GM21737 (cell line): ENCODE results near the gene SPAG6.
"Not testable (repeated sequence)": the region's sequence is repeated elsewhere in the genome, so short reads cannot be mapped to it uniquely, and the experiment has no call there.

Source experiments
- ATAC-seq: cut with Tn5 transposase; IDR thresholded peaks from one replicate; pipeline ENCODE4 v1.9.1; 2021; ENCODE audit warnings: mild to moderate bottlenecking, moderate library complexity; ENCODE audit not compliant: unreplicated experiment

Gene SPAG6

DNA sequence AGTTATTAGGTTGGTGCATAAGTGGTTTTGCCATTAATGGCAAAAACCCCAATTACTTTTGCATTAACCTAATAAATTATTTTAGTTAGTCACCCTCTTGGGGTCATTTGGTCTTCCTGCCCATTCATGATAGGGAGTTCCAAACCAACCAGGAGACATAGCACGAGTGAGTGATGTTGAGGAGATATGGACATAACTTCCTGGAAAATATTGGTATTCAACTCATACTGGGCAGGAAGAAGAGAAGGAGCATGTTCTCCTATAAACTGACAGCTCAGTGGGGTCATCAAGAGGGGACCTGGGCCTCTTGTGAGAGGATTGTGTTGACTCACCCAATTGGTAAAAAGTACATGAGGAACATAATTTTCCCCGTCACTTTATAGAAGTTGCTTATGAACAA lies 23.7 kb downstream of the SPAG6 start:
- ATAC-seq, result no peak

DNA sequence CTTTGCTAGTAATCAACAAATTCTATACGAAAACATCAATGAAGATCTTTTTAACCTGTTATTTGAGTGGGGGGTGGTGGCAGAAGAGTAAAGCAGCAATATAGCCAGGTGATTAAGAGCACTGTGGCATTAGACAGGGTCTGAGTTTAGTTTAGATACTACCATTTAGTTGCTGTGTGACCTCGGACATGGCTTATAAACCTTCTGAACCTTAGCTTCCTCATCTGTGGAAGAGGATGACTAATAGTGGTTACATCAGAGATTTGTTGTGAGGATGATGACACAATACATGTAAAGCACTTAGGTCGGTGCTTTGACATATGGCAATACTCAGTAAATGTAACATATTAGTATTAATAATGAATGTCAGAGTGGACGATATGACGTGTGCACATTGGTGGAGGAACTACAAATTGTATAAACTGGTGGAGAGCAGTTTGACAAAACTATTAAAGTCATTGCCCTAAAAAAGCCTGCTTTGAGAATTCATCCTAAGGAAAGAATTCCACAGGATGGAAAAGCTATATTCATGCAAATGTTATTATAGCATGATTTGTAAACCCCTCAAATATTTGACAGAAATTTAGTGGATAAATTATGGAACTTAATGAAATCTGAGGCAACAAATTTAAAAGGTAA lies 24.3 kb downstream of the SPAG6 start:
- ATAC-seq, result peak; percentile 43

DNA sequence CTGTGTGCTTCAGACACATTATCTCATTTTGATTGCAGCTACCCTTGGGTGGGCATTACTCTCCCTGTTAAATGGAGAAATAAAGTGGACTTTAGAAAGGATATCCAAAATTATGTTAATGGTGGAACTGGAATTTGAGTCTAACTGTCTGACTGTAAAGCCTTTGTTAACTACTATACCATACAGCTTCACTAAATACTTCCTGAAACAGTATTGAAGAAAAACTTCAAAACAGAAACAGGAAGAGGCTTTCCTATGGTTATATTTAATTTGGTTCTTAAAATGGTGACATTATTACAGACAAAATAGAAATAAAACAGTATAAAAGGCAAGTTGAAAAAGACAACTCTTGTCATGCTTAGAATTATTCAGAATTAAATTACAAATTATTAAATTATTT lies 25.0 kb downstream of the SPAG6 start:
- no peak for ATAC-seq

DNA sequence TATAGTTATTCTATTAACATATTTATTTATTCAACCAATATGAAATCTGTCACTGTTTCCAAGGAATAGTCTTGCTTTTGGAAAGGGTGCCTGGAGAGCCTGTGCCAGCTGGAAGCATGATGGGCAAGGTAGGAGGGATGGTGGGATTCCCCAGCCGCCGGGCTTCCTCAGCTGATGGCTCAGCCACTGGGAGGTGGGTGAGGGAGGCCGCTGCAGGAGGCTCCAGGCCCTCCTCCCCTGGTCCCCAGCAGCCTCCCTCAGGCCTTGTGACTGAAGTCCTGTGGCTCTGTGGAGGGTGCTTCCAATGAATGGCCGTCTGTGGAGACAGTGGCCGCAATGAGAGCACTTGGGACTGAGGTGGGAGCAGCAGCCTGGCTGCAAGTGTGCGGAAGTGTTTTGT lies 27.0 kb downstream of the SPAG6 start:
- no peak for ATAC-seq

DNA sequence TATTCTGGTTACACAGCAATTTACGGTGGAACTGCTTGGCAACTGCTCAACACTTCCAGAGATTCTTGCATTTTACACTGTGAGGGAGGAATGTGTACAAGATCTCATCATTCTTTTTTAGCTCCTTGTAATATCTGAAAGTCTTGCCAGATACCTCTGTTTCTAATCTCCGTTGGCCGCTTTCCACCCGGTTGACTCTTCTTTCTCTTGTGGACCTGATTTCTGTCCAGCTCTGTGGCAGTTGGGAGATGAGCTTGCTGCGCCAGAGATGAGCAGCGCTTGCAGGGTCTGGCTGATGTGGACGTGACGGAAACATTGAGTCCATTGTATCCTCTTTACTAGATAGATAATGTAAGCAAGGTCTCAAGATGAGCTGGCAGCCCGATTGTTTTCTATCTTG lies 27.6 kb downstream of the SPAG6 start:
- ATAC-seq, result no peak

DNA sequence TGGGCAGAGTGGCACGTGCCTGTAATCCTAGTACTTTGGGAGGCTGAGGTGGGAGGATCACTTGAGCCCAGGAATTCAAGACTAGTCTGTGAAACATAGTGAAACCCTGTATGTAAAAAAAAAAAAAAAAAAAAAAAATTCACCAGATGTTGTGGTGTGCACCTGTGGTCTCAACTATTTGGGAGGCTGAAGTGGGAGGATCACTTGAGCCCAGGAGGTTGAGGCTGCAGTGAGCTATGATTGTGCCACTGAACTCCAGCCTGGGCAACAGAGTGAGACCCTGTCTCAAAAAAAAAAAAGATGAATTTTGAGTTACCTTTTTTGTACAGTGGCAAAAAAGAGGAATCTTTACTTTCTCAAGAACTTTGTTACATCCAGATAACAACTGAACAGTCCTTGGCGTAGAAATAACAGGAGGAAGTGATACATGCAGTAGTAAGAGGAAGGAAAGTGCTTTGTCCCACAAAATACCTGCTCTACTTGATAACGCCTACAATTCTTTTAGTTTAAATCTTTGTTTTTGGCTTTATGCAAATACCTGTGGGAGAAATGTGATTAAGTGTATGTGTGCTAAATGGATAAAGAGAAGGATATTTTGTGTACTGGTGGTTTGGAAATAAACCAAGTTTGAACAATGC lies 29.3 kb downstream of the SPAG6 start:
- ATAC-seq, result no peak

DNA sequence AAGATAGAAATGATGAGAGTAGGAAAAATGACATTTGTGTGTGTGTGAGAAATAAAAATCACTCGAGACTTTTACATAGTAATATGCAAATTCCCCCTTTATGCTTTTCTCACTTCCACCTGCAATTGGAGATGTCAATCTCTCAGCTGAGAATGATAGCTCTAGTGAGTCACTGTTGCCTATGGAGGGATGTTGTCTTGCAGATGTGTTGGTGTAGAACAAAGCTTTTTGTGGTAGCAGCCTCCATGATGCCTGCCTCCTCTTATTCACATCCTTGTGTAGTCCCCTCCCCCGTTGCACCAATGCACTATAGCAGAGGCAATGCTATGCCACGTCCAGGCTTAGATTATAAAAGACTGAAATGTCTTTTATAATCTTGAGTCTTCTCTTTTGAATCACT lies 33.8 kb downstream of the SPAG6 start:
- peak; percentile 42 for ATAC-seq

DNA sequence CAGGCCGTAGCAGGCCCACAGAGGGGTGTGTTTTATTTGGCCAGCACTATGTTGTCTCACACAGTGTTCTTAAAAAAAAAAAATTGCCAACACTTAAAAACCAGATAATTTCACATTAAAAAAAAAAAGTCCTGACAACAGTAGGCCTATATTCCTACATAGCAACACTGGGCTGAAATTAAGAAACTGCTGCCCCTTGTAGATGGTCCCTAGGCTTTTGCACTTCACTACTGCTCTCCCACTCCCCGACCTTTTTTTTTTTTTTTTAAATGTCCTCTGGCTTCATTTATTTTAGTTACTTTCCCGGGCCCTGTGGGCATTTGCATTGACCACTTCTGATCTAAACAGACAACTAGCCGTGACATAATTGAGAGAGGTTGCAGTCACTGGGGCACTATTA lies 36.0 kb downstream of the SPAG6 start:
- ATAC-seq, result no peak

DNA sequence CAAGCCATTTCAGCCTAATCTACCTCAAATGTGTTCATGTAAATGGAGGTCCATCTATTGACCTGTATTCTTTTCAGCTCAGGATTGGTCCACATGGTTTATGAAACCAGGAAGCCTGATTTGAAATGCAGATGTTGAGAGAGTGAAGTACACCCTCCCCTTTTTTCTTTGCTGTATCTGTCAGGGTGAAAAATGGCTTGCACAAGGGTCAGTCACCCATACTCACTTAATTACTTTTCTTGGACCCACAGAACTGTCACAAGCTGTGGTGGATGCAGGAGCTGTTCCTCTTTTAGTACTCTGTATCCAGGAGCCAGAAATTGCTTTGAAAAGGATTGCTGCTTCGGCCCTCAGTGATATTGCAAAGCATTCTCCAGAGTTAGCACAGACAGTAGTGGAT lies 41.2 kb downstream of the SPAG6 start:
- no peak for ATAC-seq

DNA sequence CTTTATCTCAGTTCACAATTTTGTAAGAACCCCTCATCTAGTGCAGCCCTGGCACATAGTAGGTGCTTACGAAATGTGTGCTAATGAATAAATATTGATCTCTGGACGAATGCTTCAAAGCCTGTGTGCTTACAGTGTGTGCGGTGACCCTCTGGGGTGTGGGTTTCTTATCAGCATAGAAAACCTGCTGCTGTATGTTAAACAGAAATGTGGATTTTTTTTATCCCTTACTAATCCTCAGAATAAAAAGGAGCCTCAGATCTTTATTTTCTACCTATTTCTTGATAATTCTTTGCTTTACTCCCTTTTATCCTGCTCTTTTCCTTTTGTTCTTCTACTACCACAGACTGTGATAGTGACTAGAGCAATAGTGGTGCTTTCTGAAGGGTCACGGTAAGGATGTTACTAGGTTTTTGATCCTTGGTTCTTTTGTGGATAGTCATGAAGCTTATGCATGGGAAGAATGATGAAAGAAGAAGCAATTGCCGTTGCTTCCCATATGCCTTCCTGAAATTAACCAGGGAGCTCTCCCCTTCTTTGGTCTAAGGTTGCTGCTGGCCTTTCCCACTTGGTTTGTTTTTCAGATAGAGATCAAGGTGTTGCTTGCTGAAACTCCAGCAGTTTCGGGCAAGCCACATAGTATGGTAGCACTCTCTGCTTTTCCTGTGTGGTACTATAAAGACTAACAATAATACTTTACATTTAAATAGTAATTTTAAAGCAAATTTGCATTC lies 44.7 kb downstream of the SPAG6 start:
- no peak for ATAC-seq

DNA sequence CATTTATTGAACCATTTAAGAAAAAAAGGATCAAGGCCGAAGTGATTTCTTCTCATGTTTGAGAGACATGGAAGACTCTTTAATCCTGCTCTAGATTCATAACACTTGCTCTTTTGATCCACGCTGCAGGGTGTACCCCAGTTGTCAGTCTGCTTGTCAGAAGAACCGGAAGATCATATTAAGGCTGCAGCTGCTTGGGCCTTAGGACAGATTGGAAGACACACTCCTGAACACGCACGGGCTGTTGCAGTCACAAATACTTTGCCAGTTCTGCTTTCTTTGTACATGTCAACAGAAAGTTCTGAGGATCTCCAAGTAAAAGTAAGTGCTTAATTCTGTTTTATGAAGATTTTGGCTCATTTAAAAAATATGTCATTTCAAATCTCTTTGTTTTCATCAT lies 46.3 kb downstream of the SPAG6 start:
- ATAC-seq, result no peak

DNA sequence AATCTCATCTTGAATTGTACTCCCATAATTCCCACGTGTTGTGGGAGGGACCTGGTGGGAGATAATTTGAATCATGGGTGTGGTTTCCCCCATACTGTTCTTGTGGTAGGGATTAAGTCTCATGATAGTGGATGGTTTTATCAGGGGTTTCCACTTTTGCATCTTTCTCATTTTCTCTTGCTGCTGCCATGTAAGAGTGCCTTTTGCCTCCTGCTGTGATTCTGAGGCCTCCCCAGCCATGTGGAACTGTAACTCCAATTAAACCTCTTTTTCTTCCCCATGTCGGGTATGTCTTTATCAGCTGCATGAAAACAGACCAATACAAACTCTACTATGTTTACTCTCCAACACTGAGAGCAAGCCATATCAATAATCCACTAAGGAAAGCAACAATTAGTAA lies 50.9 kb downstream of the SPAG6 start:
- not testable (repeated sequence) for ATAC-seq

DNA sequence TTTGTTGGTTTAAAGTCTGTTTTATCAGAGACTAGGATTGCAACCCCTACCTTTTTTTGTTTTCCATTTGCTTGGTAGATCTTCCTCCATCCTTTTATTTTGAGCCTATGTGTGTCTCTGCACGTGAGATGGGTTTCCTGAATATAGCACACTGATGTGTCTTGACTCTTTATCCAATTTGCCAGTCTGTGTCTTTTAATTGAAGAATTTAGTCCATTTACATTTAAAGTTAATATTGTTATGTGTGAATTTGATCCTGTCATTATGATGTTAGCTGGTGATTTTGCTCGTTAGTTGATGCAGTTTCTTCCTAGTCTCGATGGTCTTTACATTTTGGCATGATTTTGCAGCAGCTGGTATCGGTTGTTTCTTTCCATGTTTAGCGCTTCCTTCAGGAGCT lies 61.6 kb downstream of the SPAG6 start:
- not testable (repeated sequence) for ATAC-seq

DNA sequence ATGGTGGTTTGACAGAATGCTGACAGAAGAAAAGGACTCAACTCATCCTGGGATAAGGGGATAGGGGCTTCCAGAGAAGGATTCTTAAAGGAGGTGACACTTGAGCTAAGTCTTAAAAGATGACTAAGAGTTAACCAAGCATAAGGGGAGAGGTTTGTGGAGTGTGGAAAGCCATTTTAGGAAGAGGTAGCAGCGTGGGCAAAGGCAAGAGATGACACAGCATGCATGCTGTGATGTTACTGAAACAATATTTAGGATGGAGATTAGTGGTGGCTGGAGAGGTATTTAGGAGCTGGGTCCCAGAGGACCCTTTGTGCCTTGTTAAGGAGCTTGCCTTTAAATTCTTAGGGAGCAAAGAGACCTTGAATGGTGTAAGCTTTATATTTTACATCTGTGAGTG lies 65.1 kb downstream of the SPAG6 start:
- ATAC-seq, result no peak

DNA sequence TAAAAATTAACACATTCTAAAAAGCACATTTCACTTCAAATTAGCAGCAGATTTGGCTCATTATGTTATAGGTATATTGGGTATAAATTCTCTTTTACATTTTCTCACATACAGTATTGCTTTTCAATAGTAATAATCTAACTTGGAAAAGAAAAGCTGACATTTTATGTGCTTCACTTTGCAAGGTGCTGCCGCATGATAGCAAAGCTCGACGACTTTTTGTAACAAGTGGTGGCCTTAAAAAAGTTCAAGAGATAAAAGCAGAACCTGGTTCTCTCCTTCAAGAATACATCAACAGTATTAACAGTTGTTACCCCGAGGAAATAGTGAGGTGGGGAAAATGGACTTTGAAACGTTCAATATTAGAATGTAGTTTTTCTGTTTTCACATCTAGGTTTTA lies 65.5 kb downstream of the SPAG6 start:
- ATAC-seq, result no peak

DNA sequence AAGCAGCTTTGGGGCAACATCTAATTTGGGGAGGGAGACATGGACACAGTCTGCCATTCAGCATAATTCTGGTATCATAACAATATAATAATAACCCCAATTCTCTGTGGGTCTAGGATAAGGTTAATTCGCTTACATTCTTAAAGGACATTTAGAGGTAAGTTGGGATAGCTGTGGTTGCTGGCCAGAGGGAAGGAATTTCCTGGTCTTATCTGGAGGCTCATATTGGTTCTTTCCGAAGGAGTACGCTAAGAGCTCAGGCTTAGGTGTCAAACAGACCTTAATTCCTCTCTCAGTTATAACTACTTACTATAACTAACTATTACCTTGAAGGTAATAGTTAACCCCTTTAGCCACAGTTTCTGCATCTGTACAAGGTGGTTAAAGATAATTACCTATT lies 68.8 kb downstream of the SPAG6 start:
- no peak for ATAC-seq

DNA sequence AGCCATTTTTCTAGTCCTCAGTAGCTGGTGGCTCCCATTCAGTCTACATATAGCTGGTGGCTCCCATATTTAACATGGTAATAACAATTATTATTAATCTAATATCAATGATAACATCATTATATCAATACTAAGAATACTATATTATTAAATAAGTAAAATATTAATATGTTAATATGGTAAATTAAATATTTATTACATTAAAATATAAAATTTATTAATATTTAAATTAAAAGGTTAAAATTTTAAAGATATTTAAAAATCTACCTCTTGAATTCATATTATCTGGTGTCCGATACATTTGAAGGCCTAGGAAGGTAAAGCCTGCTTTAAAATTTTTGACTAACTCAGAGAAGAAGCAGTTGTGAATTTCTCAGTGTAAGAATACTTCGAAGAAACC lies 69.8 kb downstream of the SPAG6 start:
- no peak for ATAC-seq

DNA sequence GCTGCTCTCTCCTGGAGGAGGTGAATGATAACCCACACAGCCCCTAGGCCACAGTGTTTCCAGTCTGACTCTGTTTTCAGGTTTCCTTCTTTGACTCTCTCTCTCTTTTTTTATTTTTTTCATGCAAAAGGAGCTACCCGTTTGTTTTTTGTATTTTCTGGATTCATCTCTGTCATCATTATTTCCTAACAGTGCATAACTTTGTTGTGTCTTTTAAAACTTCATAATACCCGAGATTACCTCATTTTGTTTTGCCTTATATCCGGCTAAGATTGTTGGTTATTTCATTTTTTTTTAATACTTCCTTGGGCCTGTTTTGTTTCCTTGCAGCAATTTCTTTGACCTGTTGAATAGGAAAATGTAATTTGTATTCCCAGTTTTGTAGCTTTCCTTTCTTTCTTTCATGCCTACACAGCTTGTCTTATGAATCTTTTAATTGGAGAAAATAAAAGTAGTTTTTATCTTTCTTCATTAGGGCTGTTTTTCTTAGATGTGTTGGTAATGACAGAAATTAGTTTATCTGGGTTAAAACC lies 72.5 kb downstream of the SPAG6 start:
- no peak for ATAC-seq

DNA sequence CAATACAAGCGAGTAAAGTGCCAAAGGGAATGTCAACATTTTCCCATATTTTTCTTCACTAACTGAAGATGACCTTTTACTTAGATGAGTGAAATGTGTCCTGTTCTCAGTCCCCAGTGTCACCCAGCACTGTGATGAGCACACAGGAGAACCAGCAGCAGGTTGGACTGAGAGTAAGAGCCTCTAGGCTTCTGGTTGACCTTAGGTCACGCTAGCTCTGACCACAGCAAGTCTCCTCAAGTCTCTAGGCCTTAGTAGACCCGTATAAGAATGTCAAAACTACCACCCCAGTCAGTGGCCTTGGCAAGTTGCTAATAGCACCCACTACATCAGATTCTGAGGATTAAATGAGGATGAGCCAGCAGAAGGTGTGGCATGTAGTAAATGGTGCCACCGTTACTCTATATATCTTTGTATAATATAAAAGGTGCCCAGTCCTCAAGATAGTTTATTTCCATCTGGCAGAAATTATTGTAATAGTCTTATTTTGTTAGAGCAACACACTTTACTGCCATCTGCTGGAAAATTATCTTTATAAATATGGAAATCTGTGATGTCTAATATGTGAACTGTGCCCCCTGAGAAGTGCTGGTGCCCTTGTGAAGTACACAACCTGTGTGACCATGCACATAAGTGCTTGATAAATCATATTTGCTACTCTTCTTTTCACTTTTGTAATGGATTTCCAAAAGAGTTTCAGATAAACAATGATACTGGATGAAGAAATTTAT lies 75.7 kb downstream of the SPAG6 start:
- no peak for ATAC-seq

DNA sequence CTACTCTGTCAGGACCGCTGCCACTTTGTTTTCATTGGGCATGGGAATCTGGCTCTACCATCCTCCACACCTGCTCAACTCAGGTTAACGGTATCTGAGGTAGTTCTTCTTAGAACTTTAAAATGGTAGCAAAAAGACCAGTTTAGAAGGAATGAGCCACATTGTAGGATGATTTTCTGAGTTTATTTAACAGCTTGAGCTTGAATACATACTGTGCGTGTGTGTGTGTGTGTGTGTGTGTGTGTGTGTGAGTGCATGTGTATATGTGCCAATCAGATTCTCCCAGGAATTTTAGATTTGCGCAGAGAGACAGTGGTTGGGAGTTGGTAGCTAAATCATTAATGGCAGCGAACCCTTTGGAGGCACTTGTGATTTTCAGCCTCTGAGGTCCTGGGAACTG lies 81.4 kb downstream of the SPAG6 start:
- no peak for ATAC-seq

DNA sequence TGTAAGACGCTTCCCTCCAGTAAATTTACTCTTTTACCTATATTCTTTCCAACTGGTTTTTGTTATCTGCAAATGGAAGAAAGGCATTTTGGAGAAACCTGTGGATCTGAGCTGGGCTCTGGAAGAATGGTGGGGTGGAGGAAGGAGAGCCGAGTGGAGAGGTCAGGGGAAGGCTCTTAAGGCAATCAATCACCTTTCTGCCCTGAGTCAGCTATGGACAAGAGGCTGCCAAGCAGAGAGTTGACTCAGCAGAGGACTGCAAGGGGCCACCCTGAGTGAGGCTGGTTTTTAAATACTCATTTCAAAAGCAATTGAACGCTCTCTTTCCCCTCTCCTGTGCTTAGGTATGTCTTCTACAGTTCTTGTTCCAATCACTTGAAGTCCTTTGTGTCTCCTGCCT lies 81.8 kb downstream of the SPAG6 start:
- no peak for ATAC-seq
